ENCODE measurements around the gene LFNG.

- TF ChIP-seq CTCF (IDR thresholded peaks at IDR 0.05; ENCODE audit: low read depth, low read length, poor library complexity, severe bottlenecking) = no peak
- no peak for TF ChIP-seq EZH2phosphoT487 (IDR thresholded peaks at IDR 0.05; ENCODE audit: borderline replicate concordance, low read length)
These were observed 17.5 kb upstream of the LFNG start for GRCh38 chr7:2501947-2502646.
